HG02973 (cell line): Measurements from ENCODE around the gene LRCH4.

Source experiments
- ATAC-seq: cut with Tn5 transposase; IDR thresholded peaks from one replicate; pipeline ENCODE4 v1.9.1; 2021; ENCODE audit warnings: moderate library complexity; ENCODE audit not compliant: unreplicated experiment

LRCH4 gene

DNA sequence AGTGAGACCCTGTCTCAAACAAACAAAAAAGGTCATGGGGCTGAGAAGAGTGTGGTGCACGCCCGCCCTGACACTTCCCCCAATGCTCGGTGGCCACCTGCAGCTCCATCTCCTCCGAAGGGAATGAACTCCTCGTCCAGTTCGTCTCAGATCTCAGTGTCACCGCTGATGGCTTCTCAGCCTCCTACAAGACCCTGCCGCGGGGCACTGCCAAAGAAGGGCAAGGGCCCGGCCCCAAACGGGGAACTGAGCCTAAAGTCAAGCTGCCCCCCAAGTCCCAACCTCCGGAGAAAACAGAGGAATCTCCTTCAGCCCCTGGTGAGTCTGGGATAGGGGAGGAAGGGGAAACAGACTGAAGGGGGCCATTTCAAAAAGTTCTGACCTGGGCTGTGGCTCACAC is 20.4 kb upstream of the LRCH4 start:
- ATAC-seq, result no peak

DNA sequence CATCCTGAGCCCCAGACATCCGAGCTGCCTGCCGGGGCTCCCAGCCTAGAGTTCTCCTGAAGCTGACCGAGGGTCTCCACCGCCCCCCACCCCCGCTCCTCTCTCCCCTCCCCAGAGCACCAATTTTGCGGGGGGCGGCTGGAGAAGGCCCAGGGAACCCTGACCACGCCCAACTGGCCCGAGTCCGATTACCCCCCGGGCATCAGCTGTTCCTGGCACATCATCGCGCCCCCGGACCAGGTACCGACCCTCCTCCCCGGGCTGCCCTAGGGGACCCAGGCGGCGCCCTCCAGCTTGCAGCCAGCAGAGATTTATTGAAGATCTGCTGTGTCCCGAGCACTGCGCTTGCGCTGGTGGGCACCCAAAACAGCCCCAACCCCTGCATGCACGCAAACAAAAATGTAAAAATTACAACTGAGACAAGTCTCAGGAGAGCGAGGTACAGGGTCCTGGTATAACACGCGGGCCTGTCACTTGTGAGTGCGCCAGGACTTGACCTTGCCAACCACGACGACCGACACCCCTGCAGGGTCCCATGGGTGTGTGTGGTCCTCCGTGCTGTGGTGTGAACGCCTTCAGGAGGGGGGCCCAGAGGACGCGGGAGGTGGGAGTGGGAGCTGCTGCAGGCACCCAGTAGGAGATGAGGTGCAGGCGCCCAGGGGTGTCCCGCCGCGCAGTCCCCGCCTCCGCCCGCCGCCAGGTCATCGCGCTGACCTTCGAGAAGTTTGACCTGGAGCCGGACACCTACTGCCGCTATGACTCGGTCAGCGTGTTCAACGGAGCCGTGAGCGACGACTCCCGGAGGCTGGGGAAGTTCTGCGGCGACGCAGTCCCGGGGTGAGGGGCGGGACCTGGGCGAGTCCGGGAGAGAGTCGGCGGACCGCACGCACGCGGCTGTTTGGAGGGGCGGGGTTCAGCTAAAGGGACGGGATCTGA is 19.3 kb upstream of the LRCH4 start:
- no peak for ATAC-seq

GRCh38 chr7:100604028-100604975 is 18.4 kb upstream of the LRCH4 start:
- peak; percentile 42 for ATAC-seq

DNA sequence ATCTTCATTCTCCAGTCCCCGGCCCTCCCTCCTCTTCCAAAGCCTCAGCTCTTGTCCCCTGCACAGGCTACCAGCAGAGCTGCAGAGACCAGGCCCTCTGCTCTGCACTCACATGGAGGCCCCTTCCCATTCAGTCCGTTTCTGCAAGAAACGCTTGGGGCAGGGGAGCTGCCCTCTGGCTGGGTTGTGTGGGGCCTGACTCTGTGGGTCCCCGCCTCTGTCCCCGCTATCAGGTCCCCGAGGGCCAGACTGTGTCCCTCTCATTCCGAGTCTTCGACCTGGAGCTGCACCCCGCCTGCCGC is 17.7 kb upstream of the LRCH4 start:
- ATAC-seq, result no peak

DNA sequence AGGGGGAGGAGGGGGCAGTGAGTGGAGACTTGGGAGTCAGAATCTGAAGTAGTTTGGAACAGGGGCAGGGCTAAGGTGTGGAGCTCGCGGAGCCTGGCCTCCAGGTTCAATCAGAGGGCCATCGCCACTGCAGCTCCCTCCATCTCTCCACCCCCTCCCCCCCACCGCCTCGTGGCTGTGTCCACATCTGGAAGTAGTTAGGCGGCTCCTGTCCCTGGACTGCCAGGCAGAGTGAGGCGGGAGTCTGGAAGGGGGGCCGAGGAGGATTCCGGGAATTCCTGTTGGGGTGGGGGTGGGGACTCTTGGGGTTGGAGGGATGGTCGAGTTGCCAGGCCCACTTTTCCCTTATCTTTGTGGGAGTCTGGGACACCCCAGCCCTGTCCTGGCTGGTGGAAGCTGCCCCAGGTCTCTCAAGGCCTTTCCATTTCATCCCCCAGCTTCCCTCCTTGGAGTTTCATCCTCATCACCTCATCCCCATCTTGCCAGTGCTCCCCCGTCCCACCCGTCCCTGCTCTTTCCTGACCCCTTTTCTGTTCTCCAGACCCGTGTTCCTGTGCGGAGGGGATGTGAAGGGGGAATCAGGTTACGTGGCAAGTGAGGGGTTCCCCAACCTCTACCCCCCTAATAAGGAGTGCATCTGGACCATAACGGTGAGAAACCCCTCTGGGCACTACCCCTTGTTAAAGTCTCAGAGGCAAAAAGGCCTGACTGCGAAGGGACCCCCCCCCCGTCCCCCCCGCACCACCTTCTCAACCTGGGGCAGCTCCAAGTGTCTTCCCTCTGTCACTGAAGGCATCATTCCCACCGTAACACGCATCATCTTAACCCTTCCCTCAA is 17.2 kb upstream of the LRCH4 start:
- no peak for ATAC-seq

DNA sequence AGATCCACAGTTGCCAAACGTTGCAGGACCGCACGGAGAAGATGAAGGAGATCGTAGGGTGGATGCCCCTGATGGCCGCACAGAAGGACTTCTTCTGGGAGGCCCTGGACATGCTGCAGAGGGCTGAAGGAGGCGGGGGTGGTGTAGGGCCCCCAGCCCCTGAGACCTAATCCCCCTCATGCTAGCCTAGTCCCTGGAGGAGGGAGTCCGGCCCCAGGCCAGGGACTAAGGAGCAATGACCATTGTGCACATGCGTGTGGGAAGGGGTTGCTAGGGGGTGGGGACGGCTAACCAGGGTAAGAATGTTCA is 14.8 kb upstream of the LRCH4 start:
- ATAC-seq, result no peak

GRCh38 chr7:100599911-100600729 is 14.2 kb upstream of the LRCH4 start:
- no peak for ATAC-seq

DNA sequence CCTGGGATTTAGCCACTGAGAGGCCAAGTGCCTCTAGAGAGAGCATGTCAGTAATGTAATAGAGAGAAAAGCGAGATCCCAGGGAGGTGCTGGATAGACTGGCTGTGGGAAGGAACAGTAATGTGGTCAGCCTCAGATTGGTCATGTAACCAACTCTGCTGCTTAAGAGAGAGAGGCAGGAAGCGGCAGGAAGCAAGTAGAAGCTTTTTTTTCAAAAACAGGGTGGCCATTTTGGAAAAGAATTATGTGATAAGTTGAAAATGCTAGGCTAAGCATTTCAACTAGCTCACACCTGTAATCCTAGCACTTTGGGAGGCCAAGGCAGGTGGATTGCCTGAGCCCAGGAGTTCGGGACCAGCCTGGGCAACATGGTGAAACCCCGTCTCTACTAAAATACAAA is 12.5 kb upstream of the LRCH4 start:
- no peak for ATAC-seq

GRCh38 chr7:100595188-100595587 is 9.3 kb upstream of the LRCH4 start:
- no peak for ATAC-seq

- no peak for ATAC-seq
Observed at GRCh38 chr7:100591596-100591995, 5.7 kb upstream of the LRCH4 start.

DNA sequence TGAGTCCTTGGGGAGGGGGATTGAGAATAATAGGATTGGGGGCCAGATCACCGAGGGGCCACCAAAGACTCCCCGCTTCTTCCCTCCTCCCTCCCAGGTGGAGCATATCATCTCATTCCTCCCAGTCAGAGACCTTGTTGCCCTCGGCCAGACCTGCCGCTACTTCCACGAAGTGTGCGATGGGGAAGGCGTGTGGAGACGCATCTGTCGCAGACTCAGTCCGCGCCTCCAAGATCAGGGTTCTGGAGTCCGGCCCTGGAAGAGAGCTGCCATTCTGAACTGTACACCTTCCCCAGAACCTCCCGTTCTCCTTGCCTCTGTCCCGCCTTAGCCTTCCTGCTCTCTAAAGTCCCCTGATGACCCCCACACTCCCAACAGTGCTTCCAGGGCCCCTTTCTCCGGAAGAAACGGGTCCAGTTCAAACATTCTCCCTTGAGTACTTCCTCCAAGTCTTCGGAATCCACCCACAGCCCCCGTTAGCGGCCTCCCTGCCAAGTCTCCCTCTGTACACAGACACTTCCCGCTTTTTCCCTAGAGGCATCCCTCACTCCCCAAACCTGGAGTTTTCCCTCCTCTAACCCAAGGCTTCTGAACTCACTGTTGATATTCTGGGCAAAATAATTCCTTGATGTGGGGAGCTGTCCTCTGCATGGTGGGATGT is 4.3 kb upstream of the LRCH4 start:
- no peak for ATAC-seq

DNA sequence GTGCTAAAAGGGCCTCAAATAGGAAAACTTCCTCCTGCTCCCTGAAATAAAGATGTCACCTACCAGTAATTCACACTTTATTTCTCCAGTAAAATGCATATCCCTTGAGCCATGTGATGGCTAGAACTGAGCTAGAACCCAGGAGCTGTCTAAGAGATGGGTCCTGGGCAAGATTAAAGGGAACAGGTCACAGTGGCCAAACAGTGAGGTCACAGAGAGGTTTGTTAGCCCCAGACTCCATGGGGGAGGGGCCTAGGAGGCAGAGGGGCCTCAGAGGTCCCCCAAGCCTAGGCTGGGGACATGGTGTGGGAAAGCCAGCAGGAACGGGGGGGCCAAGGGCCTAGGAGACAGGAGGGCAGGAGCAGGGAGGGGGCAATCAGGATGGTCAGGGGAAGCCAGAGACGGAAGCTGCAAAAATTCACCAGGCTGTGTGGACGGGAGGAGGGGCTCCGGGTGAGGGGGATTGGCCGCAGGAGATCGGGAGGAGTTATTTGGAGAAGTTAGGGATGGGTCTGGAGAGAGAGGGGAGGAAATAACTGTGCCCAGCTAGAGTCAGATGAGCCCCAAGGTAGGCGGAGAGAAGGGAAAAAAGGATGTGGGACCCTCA is 3.5 kb upstream of the LRCH4 start:
- no peak for ATAC-seq

GRCh38 chr7:100588438-100588837 is 2.5 kb upstream of the LRCH4 start:
- no peak for ATAC-seq

DNA sequence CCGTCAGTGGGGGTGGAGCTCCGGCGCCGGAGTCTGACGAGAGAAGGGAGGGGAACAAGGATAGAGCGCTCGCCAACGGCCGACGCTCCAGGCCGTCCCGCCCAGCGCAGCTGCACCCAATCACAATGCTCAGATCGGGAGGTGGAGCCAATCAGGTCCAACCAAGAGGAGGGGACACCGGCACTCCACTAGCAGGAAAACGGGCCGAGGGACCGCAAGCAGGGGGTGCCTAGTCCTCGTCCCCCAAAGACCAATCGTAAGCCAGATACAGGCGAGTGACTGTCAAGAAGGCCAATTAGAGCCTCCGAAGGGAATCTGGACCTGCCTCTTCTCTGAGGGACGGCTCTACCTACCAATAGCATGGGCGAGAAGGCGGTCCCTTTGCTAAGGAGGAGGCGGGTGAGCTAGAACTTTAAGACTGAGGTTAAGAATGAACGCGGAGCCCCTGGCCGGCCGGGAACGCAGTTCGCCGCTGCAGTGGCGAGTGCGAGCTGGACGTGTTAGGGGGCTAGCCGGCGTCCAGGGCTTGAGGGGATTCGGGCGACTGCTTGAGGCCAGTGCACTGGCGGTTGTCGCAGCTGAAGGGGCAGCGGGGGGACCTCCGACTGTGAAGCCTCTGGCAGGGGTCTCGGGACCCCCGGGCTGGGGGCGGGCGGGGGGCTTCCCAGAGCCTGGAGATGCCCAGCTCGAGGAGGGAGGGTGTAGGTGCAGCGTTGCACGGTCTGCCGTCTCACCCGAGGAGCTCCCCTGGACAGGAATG is 517 bp upstream of the LRCH4 start, which contains the start of gene FBXO24:
FBXO24 (plus strand) TSS at position 63 of the 760 bp plus-strand sequence; CDS start at position 361, 298 bp downstream.
- ATAC-seq, result peak; percentile 80

DNA sequence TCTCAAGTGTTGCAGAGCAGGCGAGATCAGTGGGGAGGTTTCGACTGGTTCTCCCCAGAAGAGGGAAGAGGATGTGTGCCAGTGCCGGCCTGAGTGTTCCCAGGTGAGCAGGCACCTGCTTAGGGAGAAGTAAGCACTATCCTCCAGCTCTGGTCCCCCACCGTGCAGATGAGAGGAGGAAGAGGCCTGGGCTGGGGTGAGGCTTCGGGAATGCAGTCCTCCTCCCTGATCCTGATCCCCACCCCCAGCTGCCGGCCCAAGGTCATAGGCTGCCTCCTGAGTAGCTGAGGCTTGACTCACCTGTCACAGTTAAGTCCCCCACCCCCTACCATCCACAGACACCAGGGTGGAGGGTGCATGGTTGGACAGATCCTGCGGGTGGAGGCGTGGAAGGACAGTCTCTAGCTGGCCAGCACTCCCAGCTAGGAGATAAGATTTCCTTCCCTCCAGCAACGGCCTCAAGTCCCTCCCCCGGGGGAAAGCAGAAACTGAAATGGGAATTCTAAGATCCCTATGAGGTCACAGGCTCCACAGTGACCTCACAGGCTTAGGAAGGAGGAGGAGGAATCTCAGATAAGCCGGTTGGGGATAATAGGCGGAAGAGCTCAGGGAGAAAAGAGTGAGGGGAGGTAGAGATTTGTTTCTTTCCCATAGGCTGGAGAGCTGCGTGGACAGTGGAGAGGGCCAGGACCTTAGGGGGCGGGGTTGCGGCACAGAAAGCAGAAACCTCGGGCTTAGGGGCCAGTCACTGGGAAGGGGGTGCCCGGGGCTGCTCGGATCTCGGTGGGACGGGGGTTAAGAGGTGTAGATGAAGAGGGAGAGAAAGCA is 1.0 kb downstream of the LRCH4 start:
- ATAC-seq, result no peak

- no peak for ATAC-seq
Observed at GRCh38 chr7:100584054-100584682, 1.8 kb downstream of the LRCH4 start.
